K562 (cell line): ENCODE measurements around the gene KIF25. TPM values are rescaled to one million over a fixed set of nuclear protein-coding genes. Genes with fewer than 3 reads are reported as not detected.

Source experiments
- ATAC-seq: fragments of 200-7000 bp; cut with Tn5 transposase; 3 replicates; pipeline ENCODE4 v1.9.1; 2020; ENCODE audit warnings: moderate library complexity
- BruUV-seq: library from RNA; stranded (reverse); fragments of 400-500 nt; replicated peaks from 2 replicates; lab custom pipeline; 2021; lab: Mats Ljungman, UMichigan
- CTCF ChIA-PET: fragments of 300-600 bp; formaldehyde crosslinking; extraction: SDS; loops from one replicate; lab custom pipeline; 2021; ENCODE audit warnings: low intra/inter-chr PET ratio; lab: Yijun Ruan, JAX
- POLR2A ChIA-PET: fragments of 300-600, 350-650 bp; sonication (Branson Sonifier 250); formaldehyde crosslinking; extraction: SDS; loops from one replicate; lab custom pipeline; 2021; ENCODE audit warnings: antibody characterized with exemption, inconsistent platforms; lab: Yijun Ruan, JAX
- DNase-seq, 4 experiments: peaks; one replicate each; pipeline versions ENCODE4 v3.0.0 to v3.0.0-alpha.2; 2011 to 2018; ENCODE audit warnings: low spot score in 3 of 4, mixed read lengths in 3 of 4; ENCODE audit errors: extremely low read depth in 1 of 4
- FAIRE-seq: peaks from 2 replicates; lab custom pipeline; 2011; peaks lifted over from hg19 to GRCh38; lab: Jason Lieb, UNC
- H2AFZ ChIP-seq: 2 replicates; pipeline ENCODE4 v1.6.0; 2011; ENCODE audit warnings: low read depth, low read length, control low read depth, inconsistent platforms
- H3K27ac ChIP-seq: fragments of 200-600 bp; 3 replicates; pipeline ENCODE4 v1.8.0; 2011; ENCODE audit warnings: low read depth, mild to moderate bottlenecking, control low read depth, inconsistent platforms, low read length, moderate library complexity, mixed read lengths; ENCODE audit errors: extremely low read depth
- H3K27me3 ChIP-seq, 2 experiments: fragments of 300-600 bp in 1 of 2; 2 replicates in 1 of 2; 3 replicates in 1 of 2; pipeline versions ENCODE4 v1.6.0 to v1.8.0; 2011; ENCODE audit warnings: inconsistent platforms in 2 of 2, low read length in 2 of 2, mild to moderate bottlenecking in 1 of 2, mixed read lengths in 1 of 2, moderate library complexity in 1 of 2; ENCODE audit not compliant: control insufficient read depth in 2 of 2, insufficient read depth in 2 of 2
- H3K36me3 ChIP-seq: fragments of 300-600 bp; 3 replicates; pipeline ENCODE4 v1.8.0; 2011; ENCODE audit warnings: mild to moderate bottlenecking, low read length, inconsistent platforms; ENCODE audit not compliant: control insufficient read depth, insufficient read depth
- H3K4me1 ChIP-seq, 2 experiments: fragments of 200-600 bp in 1 of 2; replicated peaks in 1 of 2; 2 replicates in 1 of 2; 3 replicates in 1 of 2; pipeline versions ENCODE4 v1.5.1 to v1.8.0; 2011; ENCODE audit warnings: inconsistent platforms in 2 of 2, low read length in 2 of 2, mild to moderate bottlenecking in 1 of 2, mixed read lengths in 1 of 2, moderate library complexity in 1 of 2; ENCODE audit not compliant: control insufficient read depth in 2 of 2, insufficient read depth in 2 of 2
- H3K4me2 ChIP-seq: 2 replicates; pipeline ENCODE4 v1.6.1; 2011; ENCODE audit warnings: low read length, control low read depth, inconsistent platforms, mixed read lengths; ENCODE audit not compliant: insufficient read depth
- H3K4me3 ChIP-seq: fragments of 200-600 bp; sonication (generic), shearing (Covaris generic); 2 replicates; pipeline ENCODE4 v1.5.1; 2016; ENCODE audit warnings: control low read depth, inconsistent platforms
- H3K79me2 ChIP-seq: fragments of 200-600 bp; 3 replicates; pipeline ENCODE4 v1.8.0; 2011; ENCODE audit warnings: low read length, inconsistent platforms; ENCODE audit not compliant: control insufficient read depth, insufficient read depth
- H3K9ac ChIP-seq, 2 experiments: 2 replicates each; pipeline versions ENCODE4 v1.6.0 to v1.6.1; 2011; ENCODE audit warnings: low read depth in 2 of 2, low read length in 2 of 2, control low read depth in 1 of 2, inconsistent platforms in 1 of 2, mild to moderate bottlenecking in 1 of 2, mixed read lengths in 1 of 2; ENCODE audit not compliant: insufficient read depth in 1 of 2
- H3K9me1 ChIP-seq: one replicate; pipeline ENCODE4 v1.6.0; 2011; ENCODE audit warnings: inconsistent platforms, mild to moderate bottlenecking, low read length, moderate library complexity; ENCODE audit not compliant: control insufficient read depth, insufficient read depth
- H3K9me3 ChIP-seq: replicated peaks from 2 replicates; pipeline ENCODE4 v1.5.1; 2011; ENCODE audit warnings: low read depth, low read length, inconsistent platforms; ENCODE audit not compliant: control insufficient read depth, insufficient read depth
- H4K20me1 ChIP-seq: replicated peaks from 2 replicates; pipeline ENCODE4 v1.6.1; 2011; ENCODE audit warnings: low read length, inconsistent platforms, mixed read lengths; ENCODE audit not compliant: control insufficient read depth, insufficient read depth
- BCL6 ChIP-seq: fragments of 250-450 bp; sonication (Bioruptor Pico); IDR thresholded peaks from 2 replicates; pipeline ENCODE4 v1.4.0; 2020
- BRF1 ChIP-seq: IDR thresholded peaks from 3 replicates; pipeline ENCODE4 v1.6.1; 2011; ENCODE audit warnings: borderline replicate concordance, mild to moderate bottlenecking; ENCODE audit not compliant: insufficient read length; ENCODE audit errors: extremely low read depth
- CBX8 ChIP-seq: fragments of 200-600 bp; sonication (generic); IDR thresholded peaks from 2 replicates; pipeline ENCODE4 v1.6.1; 2012; ENCODE audit warnings: borderline replicate concordance, mixed run types, low read depth, mild to moderate bottlenecking, moderate library complexity, mixed read lengths, low read length, control low read depth, inconsistent platforms; ENCODE audit not compliant: poor library complexity, severe bottlenecking; ENCODE audit errors: extremely low read depth
- CHD4 ChIP-seq: fragments of 200-600 bp; sonication (generic); IDR thresholded peaks from 3 replicates; pipeline ENCODE4 v1.6.1; 2012; ENCODE audit warnings: low read depth, mild to moderate bottlenecking, mixed read lengths, low read length, inconsistent platforms; ENCODE audit not compliant: insufficient read depth, insufficient replicate concordance, poor library complexity, severe bottlenecking
- KLF10 ChIP-seq: fragments of 250-450 bp; sonication (Bioruptor Pico); IDR thresholded peaks from 2 replicates; pipeline ENCODE4 v1.6.1; 2021; ENCODE audit warnings: matching md5 sums
- MTA3 ChIP-seq: fragments of 450-650 bp; formaldehyde crosslinking; IDR thresholded peaks from 2 replicates; pipeline ENCODE4 v1.6.1; 2017; ENCODE audit warnings: mild to moderate bottlenecking, borderline replicate concordance
- NFE2 ChIP-seq: IDR thresholded peaks from 2 replicates; pipeline ENCODE4 v1.6.1; 2014; ENCODE audit warnings: antibody characterized with exemption, low read depth
- SRF ChIP-seq, 2 experiments: fragments of 250-450, 450-650 bp in 1 of 2; sonication (Bioruptor Pico) in 1 of 2; sonication (generic) in 1 of 2; formaldehyde crosslinking; IDR thresholded peaks; 2 replicates each; pipeline versions ENCODE4 v1.5.0 to v1.5.1; 2020 to 2022; ENCODE audit warnings: mild to moderate bottlenecking in 1 of 2, missing genetic modification reagents in 1 of 2
- TEAD4 ChIP-seq, 2 experiments: sonication (generic) in 1 of 2; formaldehyde crosslinking in 1 of 2; IDR thresholded peaks; 2 replicates each; pipeline versions ENCODE4 v1.6.1 to v1.8.0; 2012 to 2022; ENCODE audit warnings: borderline replicate concordance in 1 of 2, inconsistent platforms in 1 of 2, low read length in 1 of 2, mild to moderate bottlenecking in 1 of 2, missing genetic modification reagents in 1 of 2
- YY1 ChIP-seq, 3 experiments: IDR thresholded peaks; 2 replicates each; pipeline ENCODE4 v1.6.1; 2011; ENCODE audit warnings: low read length in 2 of 3, mild to moderate bottlenecking in 2 of 3, moderate library complexity in 2 of 3, borderline replicate concordance in 1 of 3, control low read depth in 1 of 3, low read depth in 1 of 3; ENCODE audit not compliant: insufficient read depth in 3 of 3, insufficient replicate concordance in 2 of 3, control insufficient read depth in 1 of 3, insufficient read length in 1 of 3; ENCODE audit errors: extremely low read depth in 1 of 3
- ZBTB8A ChIP-seq: fragments of 450-650 bp; IDR thresholded peaks from 2 replicates; pipeline ENCODE4 v1.6.1; 2018; ENCODE audit warnings: mild to moderate bottlenecking, moderate library complexity; ENCODE audit not compliant: partially characterized antibody
- ZNF174 ChIP-seq: fragments of 250-450 bp; sonication (Bioruptor Pico); IDR thresholded peaks from 2 replicates; pipeline ENCODE4 v1.4.0; 2020; ENCODE audit warnings: mild to moderate bottlenecking
- ZNF699 ChIP-seq: fragments of 250-450 bp; sonication (Bioruptor Pico); IDR thresholded peaks from 2 replicates; pipeline ENCODE4 v1.8.0; 2021; ENCODE audit warnings: mild to moderate bottlenecking, moderate library complexity; ENCODE audit not compliant: insufficient replicate concordance
- ZNF780A ChIP-seq: fragments of 250-450 bp; sonication (Bioruptor Pico); IDR thresholded peaks from 2 replicates; pipeline ENCODE4 v1.5.0; 2021; ENCODE audit warnings: mild to moderate bottlenecking
- WGBS: fragments of 100-300 bp; shearing (Covaris generic); methylation state at CpG from one replicate; pipeline ENCODE4 v1.1.6; 2016; ENCODE audit warnings: low coverage, mixed read lengths; ENCODE audit not compliant: insufficient coverage; ENCODE audit errors: missing lambda C conversion rate; 5-methylcytosine and 5-hydroxymethylcytosine counted together
- in situ Hi-C: fragments of 300-500 bp; cut with MboI; formaldehyde crosslinking; loops from 4 replicates; pipeline ENCODE4 v1.15.0; 2018; ENCODE audit warnings: inconsistent platforms, mixed read lengths
- intact Hi-C: fragments of 100-400 bp; cut with micrococcal nuclease; formaldehyde crosslinking; loops from 2 replicates; pipeline ENCODE4 v1.14.2; 2022
- polyA plus RNA-seq, 8 experiments: library from polyadenylated mRNA; depleted of rRNA in 4 of 8; stranded (reverse) in 5 of 8; unstranded in 3 of 8; fragments of >200 nt; fragmentation: Nextera tagmentation in 2 of 8; fragmentation: Illumina TruSeq in 1 of 8; extraction: Ambion mirVana in 2 of 8; extraction: Trizol in 1 of 8; gene quantifications; 2 replicates each; pipeline versions ENCODE4 v1.2.1 to v1.2.3, GENCODE V29; 2011 to 2014; ENCODE audit warnings: inconsistent platforms in 1 of 8, missing spikeins in 1 of 8
- total RNA-seq, 7 experiments: library from RNA; depleted of rRNA in 6 of 7; stranded (reverse); fragments of >200 nt in 6 of 7; fragmentation: Illumina TruSeq in 2 of 7; extraction: Trizol in 2 of 7; gene quantifications; 2 replicates each; pipeline versions ENCODE4 v1.2.1 to v1.2.3, GENCODE V29; 2011 to 2021; ENCODE audit warnings: low replicate concordance in 1 of 7

Gene KIF25
- total and polyA plus RNA-seq, 9 of the 15 experiments (the other 6 are each of a cell fraction or from before 2014, with no cell fraction given): 0.04 to 0.49 (median 0.23) TPM; not detected in 5

- intact Hi-C loops: no loop called here
- FAIRE-seq (no peak), ATAC-seq (no peak), DNase-seq (no peak)
- Histone ChIP-seq H3K9me1 (no peaks in the 10 kb centered on the region), H3K27ac (no peak overlapping the region), H3K79me2 (no peaks in the 10 kb centered on the region), H3K9me3 (no peaks in the 10 kb centered on the region; the same call in 1 of the 2 replicates), H3K4me3 (no peak overlapping the region), H3K4me1 (peaks cover 0 to 16% of the 10 kb centered on the region in 2 experiments; a peak in 2 of 5 replicates), H3K9ac (no peak overlapping the region), H3K27me3 (peaks cover 22 to 69% of the 10 kb centered on the region in 2 experiments), H2AFZ (peak overlapping the region; percentile 72; the same call in 1 of the 2 replicates), H3K36me3 (no peaks in the 10 kb centered on the region), H3K4me2 (0 out of 2 replicates have a peak overlapping the region, but pooled peaks have one; percentile 8), H4K20me1 (0 out of 2 replicates have a peak, but pooled peaks cover 4% of the 10 kb centered on the region)
- ChIA-PET POLR2A (no interaction called here), CTCF (no interaction called here)
- 22% methylated on average over 12 of the region's 13 CpGs for WGBS
- in situ Hi-C loops: no loop called here
- TF ChIP-seq TEAD4 (IDR thresholded peaks at IDR 0.05; ENCODE audit: low read length) (no peak), TEAD4 (CRISPR knock-in tag; IDR thresholded peaks at IDR 0.05; ENCODE audit: borderline replicate concordance) (no peak), ZNF174 (no peak), ZNF780A (CRISPR knock-in tag) (no peak), KLF10 (no peak), ZBTB8A (no peak), YY1 (IDR thresholded peaks at IDR 0.05; ENCODE audit: borderline replicate concordance in 1 of 3, control insufficient read depth in 1 of 3, extremely low read depth in 1 of 3, insufficient read depth in 3 of 3, insufficient read length in 1 of 3, insufficient replicate concordance in 2 of 3, low read depth in 1 of 3, low read length in 2 of 3) (no peak), ZNF699 (CRISPR knock-in tag) (no peak), MTA3 (no peak), CBX8 (no peak), BCL6 (no peak), NFE2 (no peak), CHD4 (no peak), BRF1 (no peak), SRF (CRISPR knock-in tag; IDR thresholded peaks at IDR 0.05) (no peak)
- BruUV-seq: no TSS peak
Measured at GRCh38 chr6:168075216-168075615, 77.7 kb downstream of the KIF25 start.
